ENCODE data around the gene ZNF865. TPM values are rescaled to one million over a fixed set of nuclear protein-coding genes. Genes with fewer than 3 reads are reported as not detected.

The ZNF865 gene
- total RNA-seq, 1 donor from 2014 or later: 8.8 TPM

- Histone ChIP-seq H3K27ac (no peak overlapping the region), H3K36me3 (peaks cover 0 to 60% of the 10 kb centered on the region in 2 donors)
Observed at GRCh38 chr19:55660991-55661390, 55.5 kb downstream of the ZNF865 start.

GRCh38 chr19:55661826-55662225 is 56.4 kb downstream of the ZNF865 start:
- Histone ChIP-seq H3K36me3 (peaks cover 0 to 69% of the 10 kb centered on the region in 2 donors), H3K9me3 (no peaks in the 10 kb centered on the region), H3K27ac (no peak overlapping the region), H3K27me3 (no peaks in the 10 kb centered on the region), H3K4me3 (no peak overlapping the region), H3K4me1 (peaks cover 41% of the 10 kb centered on the region)
- TF ChIP-seq CTCF (IDR thresholded peaks at IDR 0.05) (no peak), POLR2A (IDR thresholded peaks at IDR 0.05) (no peak), POLR2AphosphoS5 (IDR thresholded peaks at IDR 0.05; ENCODE audit: insufficient read depth in 1 of 2, low read depth in 1 of 2) (no peak)
- intact Hi-C loops (cut with DNase I): loop anchor here (10.0 kb wide), 1 partner anchor 547 kb away; the partner anchor contains the start of gene PPP1R12C
- no peak for DNase-seq (ENCODE audit: extremely low spot score in 2 of 2)

More at GRCh38 chr19:55660991-55661390, 55.5 kb downstream of the ZNF865 start:
- Histone ChIP-seq H3K9me3 (no peaks in the 10 kb centered on the region), H3K4me3 (no peak overlapping the region), H3K4me1 (peaks cover 50% of the 10 kb centered on the region), H3K27me3 (no peaks in the 10 kb centered on the region)
- TF ChIP-seq POLR2AphosphoS5 (IDR thresholded peaks at IDR 0.05; ENCODE audit: insufficient read depth in 1 of 2, low read depth in 1 of 2) (no peak), POLR2A (IDR thresholded peaks at IDR 0.05) (no peak), CTCF (IDR thresholded peaks at IDR 0.05) (no peak)
- no peak for DNase-seq (ENCODE audit: extremely low spot score in 2 of 2)
- intact Hi-C loops (cut with DNase I): loop anchor here (10.0 kb wide), 1 partner anchor 546 kb away; the partner anchor contains the start of gene PPP1R12C

- intact Hi-C loops (cut with DNase I): loop anchor here (10.0 kb wide), 1 partner anchor 549 kb away; the partner anchor contains the start of gene PPP1R12C
- Histone ChIP-seq H3K36me3 (peaks cover 0 to 88% of the 10 kb centered on the region in 2 donors), H3K4me1 (peaks cover 20% of the 10 kb centered on the region), H3K27me3 (no peaks in the 10 kb centered on the region), H3K27ac (no peak overlapping the region), H3K9me3 (no peaks in the 10 kb centered on the region), H3K4me3 (no peak overlapping the region)
- no peak for TF ChIP-seq POLR2AphosphoS5 (IDR thresholded peaks at IDR 0.05; ENCODE audit: insufficient read depth in 1 of 2, low read depth in 1 of 2)
- TF ChIP-seq POLR2A (IDR thresholded peaks at IDR 0.05): no peak
- no peak for TF ChIP-seq CTCF (IDR thresholded peaks at IDR 0.05)
- DNase-seq (ENCODE audit: extremely low spot score in 2 of 2): no peak
Observed at GRCh38 chr19:55663846-55664536, 58.5 kb downstream of the ZNF865 start.

GRCh38 chr19:55666343-55667005 is 61.0 kb downstream of the ZNF865 start:
- H3K27me3 ChIP-seq: no peaks in the 10 kb centered on the region
- H3K4me1 ChIP-seq: no peaks in the 10 kb centered on the region
- no peaks in the 10 kb centered on the region for H3K9me3 ChIP-seq
- TF ChIP-seq POLR2A (IDR thresholded peaks at IDR 0.05): no peak
- TF ChIP-seq POLR2AphosphoS5 (IDR thresholded peaks at IDR 0.05; ENCODE audit: insufficient read depth in 1 of 2, low read depth in 1 of 2): no peak
- no peak for TF ChIP-seq CTCF (IDR thresholded peaks at IDR 0.05)
- H3K36me3 ChIP-seq: peaks cover 0 to 89% of the 10 kb centered on the region in 2 donors
- no peak overlapping the region for H3K27ac ChIP-seq
- intact Hi-C loops (cut with DNase I): loop anchor here (10.0 kb wide), 1 partner anchor 552 kb away; the partner anchor contains the start of gene PPP1R12C
- H3K4me3 ChIP-seq: no peak overlapping the region
- no peak for DNase-seq (ENCODE audit: extremely low spot score in 2 of 2)

Other genes starting within 250 kb of the ZNF865 start
- gene GARIN5B, start 242.4 kb upstream of the ZNF865 start, total RNA-seq: not detected
- gene IL11, start 235.2 kb upstream of the ZNF865 start, total RNA-seq: not detected
- gene TMEM190, start 228.8 kb upstream of the ZNF865 start, total RNA-seq: not detected
- gene TMEM238, start 221.4 kb upstream of the ZNF865 start, total RNA-seq: 5.9 TPM
- 1,166 TPM for gene RPL28, start 219.7 kb upstream of the ZNF865 start, total RNA-seq
- 22.3 TPM for gene UBE2S, start 197.9 kb upstream of the ZNF865 start, total RNA-seq
- 0.25 TPM for gene SHISA7, start 162.3 kb upstream of the ZNF865 start, total RNA-seq
- gene ISOC2, start 144.0 kb upstream of the ZNF865 start, total RNA-seq: 61.4 TPM
- not detected for gene C19orf85, start 140.9 kb upstream of the ZNF865 start, total RNA-seq
- gene ZNF628, start 129.0 kb upstream of the ZNF865 start, total RNA-seq: 2.7 TPM
- gene NAT14, start 120.5 kb upstream of the ZNF865 start, total RNA-seq: 14.2 TPM
- 13.5 TPM for gene SSC5D, start 117.2 kb upstream of the ZNF865 start, total RNA-seq
- gene SBK2, start 68.5 kb upstream of the ZNF865 start, total RNA-seq: not detected
- not detected for gene SBK3, start 60.1 kb upstream of the ZNF865 start, total RNA-seq
- 3.2 TPM for gene ZNF579, start 24.8 kb upstream of the ZNF865 start, total RNA-seq
- 5.4 TPM for gene FIZ1, start 6.1 kb upstream of the ZNF865 start, total RNA-seq
- 15.5 TPM for gene ZNF524, start 5.4 kb upstream of the ZNF865 start, total RNA-seq
- 5.2 TPM for gene ZNF784, start 18.9 kb downstream of the ZNF865 start, total RNA-seq
- 30.9 TPM for gene ZNF580, start 35.4 kb downstream of the ZNF865 start, total RNA-seq
- 15.5 TPM for gene ZNF581, start 38.0 kb downstream of the ZNF865 start, total RNA-seq
- 8.3 TPM for gene CCDC106, start 42.6 kb downstream of the ZNF865 start, total RNA-seq
- 145 TPM for gene U2AF2, start 49.4 kb downstream of the ZNF865 start, total RNA-seq
- 43.7 TPM for gene EPN1, start 69.6 kb downstream of the ZNF865 start, total RNA-seq
- not detected for gene NLRP9, start 132.8 kb downstream of the ZNF865 start, total RNA-seq
- gene RFPL4A, start 153.4 kb downstream of the ZNF865 start, total RNA-seq: not detected
- gene RFPL4AL1, start 163.5 kb downstream of the ZNF865 start, total RNA-seq: not detected
- not detected for gene NLRP11, start 226.4 kb downstream of the ZNF865 start, total RNA-seq
- gene NLRP4, start 230.9 kb downstream of the ZNF865 start, total RNA-seq: not detected

Data from vagina (tissue), 2 donors.